OCI-LY3 (cell line): Measurements from ENCODE around the gene ARPC5L.
"Not testable (repeated sequence)": the region's sequence is repeated elsewhere in the genome, so short reads cannot be mapped to it uniquely, and the experiment has no call there.

Experiments used
- H2AFZ ChIP-seq: fragments of 200-600, 300-600 bp; shearing (Covaris generic); 2 replicates; pipeline ENCODE4 v1.6.0; 2014; ENCODE audit warnings: antibody characterized with exemption, low read depth, low read length
- H3K27ac ChIP-seq: fragments of 200-600, 300-600 bp; sonication (generic); 2 replicates; pipeline ENCODE4 v1.5.1; 2014; ENCODE audit warnings: mild to moderate bottlenecking, low read length, moderate library complexity, mixed read lengths
- H3K27me3 ChIP-seq: fragments of 200-600, 300-600 bp; sonication (generic); 2 replicates; pipeline ENCODE4 v1.6.1; 2014; ENCODE audit warnings: low read depth, low read length, mixed read lengths
- H3K36me3 ChIP-seq: fragments of 200-600, 300-600 bp; sonication (generic); replicated peaks from 2 replicates; pipeline ENCODE3; 2014; ENCODE audit warnings: low read depth, low read length, mixed read lengths
- H3K4me1 ChIP-seq: fragments of 300-600, 200-600 bp; sonication (generic); 2 replicates; pipeline ENCODE4 v1.6.1; 2014; ENCODE audit warnings: low read length, mixed read lengths
- H3K4me2 ChIP-seq: fragments of 200-600, 300-600 bp; sonication (generic); 2 replicates; pipeline ENCODE4 v1.6.1; 2014; ENCODE audit warnings: low read length, mixed read lengths
- H3K4me3 ChIP-seq: fragments of 300-600, 200-600 bp; sonication (generic); 2 replicates; pipeline ENCODE4 v1.5.1; 2014; ENCODE audit warnings: antibody characterized with exemption, mild to moderate bottlenecking, low read length, moderate library complexity
- H3K79me2 ChIP-seq: fragments of 300-600, 200-600 bp; shearing (Covaris generic); 2 replicates; pipeline ENCODE4 v1.6.1; 2014; ENCODE audit warnings: mild to moderate bottlenecking, low read length, mixed read lengths
- H3K9ac ChIP-seq: fragments of 300-600, 200-600 bp; shearing (Covaris generic); 2 replicates; pipeline ENCODE4 v1.6.0; 2014; ENCODE audit warnings: mild to moderate bottlenecking, low read length, moderate library complexity
- H3K9me3 ChIP-seq: fragments of 200-600, 300-600 bp; shearing (Covaris generic); 2 replicates; pipeline ENCODE4 v1.6.1; 2014; ENCODE audit warnings: low read length, mixed read lengths; ENCODE audit not compliant: insufficient read depth
- H4K20me1 ChIP-seq: fragments of 200-600, 300-600 bp; sonication (generic); 2 replicates; pipeline ENCODE4 v1.6.1; 2016; ENCODE audit warnings: low read length, mixed read lengths; ENCODE audit not compliant: insufficient read depth
- EZH2phosphoT487 ChIP-seq: fragments of 200-600 bp; shearing (Covaris generic); IDR thresholded peaks from 2 replicates; pipeline ENCODE4 v1.6.1; 2018; ENCODE audit warnings: antibody characterized with exemption, mixed run types, low read depth
- TF ChIP-seq, protein P1 (sequence below): fragments of 200-600, 300-600 bp; sonication (generic); IDR thresholded peaks from 2 replicates; pipeline ENCODE4 v1.5.1; 2014; ENCODE audit warnings: antibody characterized with exemption, low read length, low read depth

The ARPC5L gene

DNA sequence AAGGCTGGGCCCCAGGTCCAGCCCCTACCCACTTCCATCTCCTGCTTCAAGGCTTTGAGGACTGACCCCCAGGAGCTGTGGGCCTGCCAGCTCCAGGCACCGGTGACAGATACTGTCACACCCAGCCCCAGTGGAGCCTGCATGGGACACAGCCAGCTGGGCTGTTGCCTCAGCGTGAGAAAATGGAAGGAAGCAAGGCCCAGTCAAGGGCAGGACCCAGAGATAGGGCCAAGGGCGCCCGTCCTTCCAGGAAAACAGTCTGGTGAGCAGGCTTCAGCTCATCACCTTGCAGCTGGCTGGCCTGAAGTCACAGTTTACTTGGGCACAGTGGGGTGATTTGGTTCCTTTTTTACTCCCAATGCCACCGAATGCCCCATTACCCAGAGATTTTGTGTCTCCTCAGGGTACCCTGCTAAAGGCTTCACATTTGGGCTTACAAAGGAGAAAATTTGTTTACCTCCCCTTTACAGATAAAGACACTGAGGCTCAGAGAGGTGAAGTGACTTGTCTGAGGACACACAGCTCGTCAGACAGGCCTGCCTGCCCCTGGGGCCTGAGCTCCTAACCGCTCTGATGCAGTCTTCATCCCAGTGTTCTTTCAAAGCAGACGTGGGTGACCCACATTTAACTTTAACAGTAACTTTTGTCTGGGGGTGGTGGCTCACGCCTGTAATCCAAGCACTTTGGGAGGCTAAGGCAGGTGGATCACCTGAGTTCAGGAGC, 30.1 kb upstream of the ARPC5L start:
- 0 out of 2 replicates have a peak, but pooled peaks cover 1% of the 10 kb centered on the region for H3K9me3 ChIP-seq
- peaks cover 4% of the 10 kb centered on the region; the same call in 1 of the 2 replicates for H3K27me3 ChIP-seq
- no peak overlapping the region for H3K4me3 ChIP-seq
- H4K20me1 ChIP-seq: no peaks in the 10 kb centered on the region
- H3K4me2 ChIP-seq: no peak overlapping the region
- H3K27ac ChIP-seq: no peak overlapping the region
- TF ChIP-seq, protein P1, sequence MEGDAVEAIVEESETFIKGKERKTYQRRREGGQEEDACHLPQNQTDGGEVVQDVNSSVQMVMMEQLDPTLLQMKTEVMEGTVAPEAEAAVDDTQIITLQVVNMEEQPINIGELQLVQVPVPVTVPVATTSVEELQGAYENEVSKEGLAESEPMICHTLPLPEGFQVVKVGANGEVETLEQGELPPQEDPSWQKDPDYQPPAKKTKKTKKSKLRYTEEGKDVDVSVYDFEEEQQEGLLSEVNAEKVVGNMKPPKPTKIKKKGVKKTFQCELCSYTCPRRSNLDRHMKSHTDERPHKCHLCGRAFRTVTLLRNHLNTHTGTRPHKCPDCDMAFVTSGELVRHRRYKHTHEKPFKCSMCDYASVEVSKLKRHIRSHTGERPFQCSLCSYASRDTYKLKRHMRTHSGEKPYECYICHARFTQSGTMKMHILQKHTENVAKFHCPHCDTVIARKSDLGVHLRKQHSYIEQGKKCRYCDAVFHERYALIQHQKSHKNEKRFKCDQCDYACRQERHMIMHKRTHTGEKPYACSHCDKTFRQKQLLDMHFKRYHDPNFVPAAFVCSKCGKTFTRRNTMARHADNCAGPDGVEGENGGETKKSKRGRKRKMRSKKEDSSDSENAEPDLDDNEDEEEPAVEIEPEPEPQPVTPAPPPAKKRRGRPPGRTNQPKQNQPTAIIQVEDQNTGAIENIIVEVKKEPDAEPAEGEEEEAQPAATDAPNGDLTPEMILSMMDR: no peak
- TF ChIP-seq EZH2phosphoT487: no peak
- no peak overlapping the region for H2AFZ ChIP-seq
- no peaks in the 10 kb centered on the region for H3K79me2 ChIP-seq
- H3K36me3 ChIP-seq: no peaks in the 10 kb centered on the region
- H3K4me1 ChIP-seq: no peaks in the 10 kb centered on the region
- H3K9ac ChIP-seq: no peak overlapping the region

DNA sequence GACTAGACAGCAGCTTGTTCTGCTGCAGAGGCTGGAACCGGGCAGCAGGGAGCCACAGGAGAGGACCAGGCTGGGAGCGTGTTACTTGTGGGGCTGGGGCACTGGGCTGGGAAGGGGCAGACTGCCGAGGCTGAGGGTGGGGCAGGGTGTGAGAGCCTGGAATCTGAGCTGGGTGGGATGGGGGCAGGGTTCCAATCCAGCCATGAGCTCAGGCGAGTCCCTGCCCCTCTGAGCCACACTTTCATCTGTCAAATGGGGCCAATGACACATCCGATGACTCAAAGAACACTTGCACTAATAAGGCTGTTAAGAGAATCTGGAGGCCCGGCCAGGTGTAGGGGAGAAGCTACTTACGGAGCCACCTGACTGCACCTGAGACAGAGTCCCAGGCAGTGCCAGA, 27.3 kb upstream of the ARPC5L start:
- Histone ChIP-seq H3K9ac (no peak overlapping the region), H3K27me3 (peaks cover under 1% of the 10 kb centered on the region; the same call in 1 of the 2 replicates), H3K36me3 (no peaks in the 10 kb centered on the region), H2AFZ (no peak overlapping the region), H3K27ac (no peak overlapping the region), H3K79me2 (no peaks in the 10 kb centered on the region), H3K4me3 (no peak overlapping the region), H4K20me1 (no peaks in the 10 kb centered on the region), H3K9me3 (no peaks in the 10 kb centered on the region), H3K4me1 (peaks cover 2% of the 10 kb centered on the region; the same call in 1 of the 2 replicates), H3K4me2 (no peak overlapping the region)
- no peak for TF ChIP-seq EZH2phosphoT487
- TF ChIP-seq, protein P1: no peak

DNA sequence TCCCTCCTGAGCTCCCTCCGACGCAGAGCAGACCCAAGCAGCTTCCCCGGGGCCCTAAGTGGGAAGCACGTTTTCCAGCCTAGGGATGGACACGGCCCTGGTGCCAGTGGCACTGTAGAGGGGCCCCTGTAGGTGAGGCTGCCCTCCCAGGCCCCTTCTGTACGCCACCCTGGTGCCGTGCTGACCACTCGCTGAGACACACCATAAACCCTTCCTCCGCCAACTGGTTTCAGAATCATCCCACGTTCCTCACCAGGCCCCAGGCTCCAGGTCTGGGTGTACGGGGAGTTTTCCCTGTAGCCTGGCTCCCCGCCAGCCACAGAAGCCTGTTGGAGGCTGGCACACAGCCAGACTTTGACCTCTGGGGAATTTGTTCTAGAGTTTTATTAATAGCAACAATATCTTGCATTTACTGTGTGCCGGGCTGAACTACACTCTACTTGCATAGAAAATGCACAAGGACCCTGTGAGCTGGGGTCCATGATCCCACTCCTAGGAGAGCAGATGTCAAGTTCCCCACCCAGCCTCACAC, 26.8 kb upstream of the ARPC5L start:
- H3K4me1 ChIP-seq: peaks cover 7% of the 10 kb centered on the region; the same call in 1 of the 2 replicates

DNA sequence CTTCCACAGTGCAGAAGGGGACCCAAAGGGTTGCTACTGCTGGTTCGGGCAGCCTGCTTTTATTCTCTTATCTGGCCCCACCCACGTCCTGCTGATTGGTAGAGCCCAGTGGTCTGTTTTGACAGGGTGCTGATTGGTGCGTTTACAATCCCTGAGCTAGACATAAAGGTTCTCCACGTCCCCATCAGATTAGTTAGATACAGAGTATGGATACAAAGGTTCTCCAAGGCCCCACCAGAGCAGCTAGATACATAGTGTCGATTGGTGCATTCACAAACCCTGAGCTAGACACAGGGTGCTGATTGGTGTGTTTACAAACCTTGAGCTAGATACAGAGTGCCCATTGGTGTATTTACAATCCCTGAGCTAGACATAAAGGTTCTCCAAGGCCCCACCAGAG, 23.8 kb upstream of the ARPC5L start:
- not testable (repeated sequence) for H4K20me1 ChIP-seq, H3K27me3 ChIP-seq, H3K9me3 ChIP-seq, H3K36me3 ChIP-seq, H3K4me2 ChIP-seq, H3K79me2 ChIP-seq, H3K4me3 ChIP-seq, H3K27ac ChIP-seq, H3K9ac ChIP-seq, H2AFZ ChIP-seq
- peaks cover 11% of the 10 kb centered on the region; the same call in 1 of the 2 replicates for H3K4me1 ChIP-seq

More for the DNA sequence above, 26.8 kb upstream of the ARPC5L start:
- H3K27ac ChIP-seq: no peak overlapping the region
- no peak overlapping the region for H3K4me2 ChIP-seq
- H3K79me2 ChIP-seq: no peaks in the 10 kb centered on the region
- H4K20me1 ChIP-seq: no peaks in the 10 kb centered on the region
- TF ChIP-seq, protein P1: no peak
- TF ChIP-seq EZH2phosphoT487: no peak
- no peak overlapping the region for H3K4me3 ChIP-seq
- H3K9ac ChIP-seq: no peak overlapping the region
- H3K9me3 ChIP-seq: no peaks in the 10 kb centered on the region
- H2AFZ ChIP-seq: no peak overlapping the region
- no peaks in the 10 kb centered on the region for H3K36me3 ChIP-seq
- H3K27me3 ChIP-seq: no peaks in the 10 kb centered on the region

DNA sequence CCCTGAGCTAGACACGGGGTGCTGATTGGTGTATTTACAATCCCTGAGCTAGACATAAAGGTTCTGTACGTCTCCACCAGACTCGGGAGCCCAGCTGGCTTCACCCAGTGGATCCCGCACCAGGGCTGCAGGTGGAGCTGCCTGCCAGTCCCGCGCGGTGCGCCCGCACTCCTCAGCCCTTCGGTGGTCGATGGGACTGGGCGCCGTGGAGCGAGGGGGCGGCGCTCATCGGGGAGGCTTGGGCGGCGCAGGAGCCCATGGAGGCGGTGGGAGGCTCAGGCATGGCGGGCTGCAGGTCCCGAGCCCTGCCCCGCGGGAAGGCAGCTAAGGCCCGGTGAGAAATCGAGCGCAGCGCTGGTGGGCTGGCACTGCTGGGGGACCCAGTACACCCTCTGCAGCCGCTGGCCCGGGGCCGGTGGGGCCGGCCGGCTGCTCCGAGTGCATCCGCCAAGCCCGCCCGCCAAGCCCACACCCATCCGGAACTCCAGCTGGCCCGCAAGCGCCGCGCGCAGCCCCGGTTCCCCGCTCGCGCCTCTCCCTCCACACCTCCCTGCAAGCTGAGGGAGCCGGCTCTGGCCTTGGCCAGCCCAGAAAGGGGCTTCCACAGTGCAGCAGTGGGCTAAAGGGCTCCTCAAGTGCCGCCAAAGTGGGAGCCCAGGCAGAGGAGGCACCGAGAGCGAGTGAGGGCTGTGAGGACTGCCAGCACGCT, 23.2 kb upstream of the ARPC5L start:
- H4K20me1 ChIP-seq, H3K27me3 ChIP-seq, H3K9ac ChIP-seq, H2AFZ ChIP-seq, H3K4me2 ChIP-seq, H3K36me3 ChIP-seq, H3K27ac ChIP-seq, H3K79me2 ChIP-seq, H3K9me3 ChIP-seq, H3K4me3 ChIP-seq: not testable (repeated sequence)
- H3K4me1 ChIP-seq: peaks cover 11% of the 10 kb centered on the region; the same call in 1 of the 2 replicates
